GM18868 (cell line): Measurements from ENCODE around the gene TREML2.
"Not testable (repeated sequence)": the region's sequence is repeated elsewhere in the genome, so short reads cannot be mapped to it uniquely, and the experiment has no call there.

Source experiments
- ATAC-seq: cut with Tn5 transposase; IDR thresholded peaks from one replicate; pipeline ENCODE4 v1.9.1; 2021; ENCODE audit warnings: mild to moderate bottlenecking, moderate library complexity; ENCODE audit not compliant: unreplicated experiment

Gene TREML2, protein sequence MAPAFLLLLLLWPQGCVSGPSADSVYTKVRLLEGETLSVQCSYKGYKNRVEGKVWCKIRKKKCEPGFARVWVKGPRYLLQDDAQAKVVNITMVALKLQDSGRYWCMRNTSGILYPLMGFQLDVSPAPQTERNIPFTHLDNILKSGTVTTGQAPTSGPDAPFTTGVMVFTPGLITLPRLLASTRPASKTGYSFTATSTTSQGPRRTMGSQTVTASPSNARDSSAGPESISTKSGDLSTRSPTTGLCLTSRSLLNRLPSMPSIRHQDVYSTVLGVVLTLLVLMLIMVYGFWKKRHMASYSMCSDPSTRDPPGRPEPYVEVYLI

DNA sequence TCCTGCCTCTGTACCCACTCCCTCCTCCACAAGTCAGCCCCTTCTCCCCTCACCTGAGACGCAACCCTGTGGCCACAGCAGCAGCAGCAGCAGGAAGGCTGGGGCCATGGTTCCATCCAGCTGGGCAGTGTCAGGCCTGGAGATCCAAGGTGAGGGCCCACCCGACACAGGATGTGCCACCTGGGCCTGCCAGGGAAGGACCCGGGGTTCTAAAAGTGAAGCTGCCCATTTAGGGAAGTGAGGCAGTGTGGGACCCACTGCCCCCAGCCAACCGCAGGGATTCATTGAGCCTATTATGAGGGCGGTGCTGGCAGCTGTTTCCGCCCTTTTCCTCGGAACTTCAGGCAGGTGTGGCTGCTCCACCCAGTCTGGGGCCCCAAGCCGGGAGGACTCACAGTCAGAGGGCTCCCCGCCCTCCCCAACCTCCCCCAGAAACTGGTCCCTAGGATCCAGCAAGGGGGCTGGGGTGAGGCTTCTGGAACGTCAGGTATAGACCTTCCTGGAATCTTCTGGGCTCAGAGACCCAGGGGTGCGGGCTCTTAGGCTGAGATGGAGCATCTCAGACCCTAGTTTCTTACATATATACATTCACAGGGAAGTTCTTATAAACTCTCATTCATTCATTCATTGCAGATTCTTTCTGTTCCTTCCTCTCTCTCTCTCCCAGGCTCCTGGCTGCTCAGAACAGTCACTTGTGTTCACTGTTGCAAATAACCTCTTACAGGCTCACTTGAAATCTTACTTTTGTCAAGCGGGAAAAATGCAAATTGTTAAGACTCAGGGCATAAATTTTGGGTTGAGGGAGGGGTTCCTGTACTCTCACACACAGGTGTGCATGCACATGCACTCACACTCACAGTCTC is at the start of gene TREML2:
Gene TREML2, minus strand, starts transcription at position 249 of the 863 bp plus-strand sequence. Its CDS starts 141 bp downstream, at position 108.
- ATAC-seq, result peak; percentile 51

DNA sequence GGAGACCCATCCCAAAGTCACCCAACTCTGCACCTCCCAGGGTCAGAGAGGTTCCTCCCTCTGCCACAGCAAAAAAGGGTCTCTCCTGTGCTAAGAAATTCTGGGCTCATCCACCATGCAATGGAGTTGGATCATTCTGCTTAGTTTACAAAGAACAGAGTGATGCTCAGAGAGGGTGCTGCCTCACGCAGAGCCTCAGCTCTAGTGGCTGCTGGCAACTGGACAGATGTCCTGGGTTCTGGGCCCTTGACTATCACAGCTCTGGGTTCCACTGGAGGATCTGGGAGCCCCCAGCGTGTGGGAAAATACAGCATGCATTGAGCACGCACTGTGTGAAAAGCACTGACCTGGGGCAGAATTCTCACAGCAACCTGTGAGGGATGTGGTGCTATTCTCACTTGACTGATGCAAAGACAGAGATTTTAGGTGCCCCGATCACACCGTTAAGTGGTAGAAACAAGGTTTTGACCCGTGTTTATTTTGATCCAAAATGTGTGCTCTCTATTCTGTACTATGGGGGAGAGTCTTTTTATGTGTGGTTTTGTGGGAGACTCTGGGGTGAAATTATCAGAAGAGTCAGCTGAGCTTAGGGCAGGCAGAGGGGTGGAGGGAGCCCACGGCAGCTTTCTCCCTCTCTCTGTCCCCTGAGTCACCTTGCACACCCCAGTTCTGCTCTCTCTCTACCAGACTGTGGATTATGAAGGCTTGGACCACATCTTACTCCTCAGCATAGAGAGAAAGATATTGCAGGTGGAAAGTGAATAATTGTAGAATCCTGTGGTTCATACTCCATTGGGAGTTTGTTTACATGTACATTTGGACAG is 47.1 kb upstream of the TREML2 start:
- ATAC-seq, result peak; percentile 78

DNA sequence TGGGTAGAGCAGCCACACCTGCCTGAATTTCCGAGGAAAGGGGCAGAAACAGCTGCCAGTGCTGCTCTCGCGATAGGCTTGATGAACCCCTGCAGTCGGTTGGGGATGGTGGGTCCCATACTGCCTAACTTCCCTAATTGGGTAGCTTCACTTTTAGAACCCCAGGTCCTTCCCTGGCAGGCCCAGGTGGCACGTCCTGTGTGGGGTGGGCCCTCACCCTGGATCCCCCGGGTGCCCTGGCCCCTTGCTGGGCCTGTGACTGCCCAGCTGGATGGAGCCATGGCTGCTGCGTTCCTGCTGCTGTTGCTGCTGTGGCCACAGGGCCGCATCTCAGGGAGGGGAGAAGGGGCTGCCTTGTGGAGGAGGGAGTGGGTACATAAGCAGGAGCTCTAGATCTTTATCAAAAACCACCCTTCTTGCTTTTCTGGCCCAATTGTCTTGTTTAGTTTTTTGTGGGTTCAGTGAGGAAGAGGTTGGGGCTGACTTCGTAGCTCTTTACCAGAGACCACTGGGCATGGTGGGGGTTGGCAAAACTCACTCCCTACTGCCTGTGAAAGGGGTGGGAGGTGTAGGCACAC is 46.4 kb upstream of the TREML2 start:
- ATAC-seq, result no peak

DNA sequence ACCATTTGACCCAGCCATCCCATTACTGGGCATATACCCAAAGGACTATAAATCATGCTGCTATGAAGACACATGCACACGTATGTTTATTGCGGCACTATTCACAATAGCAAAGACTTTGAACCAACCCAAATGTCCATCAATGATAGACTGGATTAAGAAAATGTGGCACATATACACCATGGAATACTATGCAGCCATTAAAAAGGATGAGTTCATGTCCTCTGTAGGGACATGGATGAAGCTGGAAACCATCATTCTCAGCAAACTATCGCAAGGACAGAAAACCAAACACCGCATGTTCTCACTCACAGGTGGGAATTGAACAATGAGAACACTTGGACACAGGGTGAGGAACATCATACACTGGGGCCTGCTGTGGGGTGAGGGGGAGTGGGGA is 45.6 kb upstream of the TREML2 start:
- ATAC-seq, result not testable (repeated sequence)

DNA sequence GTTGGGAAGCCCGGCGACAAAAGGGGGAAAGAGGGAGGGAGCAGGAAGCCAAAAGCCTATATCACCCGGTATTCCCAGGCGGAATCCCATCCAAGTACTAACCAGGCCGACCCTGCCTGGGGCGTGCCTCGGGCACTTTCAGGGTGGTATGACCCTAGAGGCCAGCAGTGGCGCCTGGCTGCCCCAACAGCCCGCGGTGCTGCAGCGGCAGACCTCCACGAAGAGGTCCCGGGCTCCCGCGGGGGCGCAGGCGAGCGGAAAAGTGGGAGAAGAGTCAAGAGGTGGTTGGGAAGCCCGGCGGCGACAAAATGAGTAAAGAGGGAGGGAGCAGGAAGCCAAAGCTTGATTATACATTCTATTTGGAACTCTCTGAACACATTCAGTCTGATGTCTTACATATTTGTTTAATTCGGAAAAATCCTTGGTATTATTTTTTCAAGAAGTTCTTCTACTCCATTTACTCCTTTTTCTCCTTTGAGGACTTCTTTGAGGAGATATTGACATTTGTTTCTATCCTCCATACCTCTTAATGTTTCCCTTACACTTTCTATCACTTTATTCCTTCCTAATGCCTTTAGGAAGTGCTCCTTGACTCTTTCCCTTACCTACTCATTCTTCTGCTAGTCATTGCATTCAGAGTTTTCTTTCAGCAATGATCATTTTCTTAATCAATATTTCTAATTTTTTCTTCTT is 38.7 kb upstream of the TREML2 start:
- ATAC-seq, result no peak

DNA sequence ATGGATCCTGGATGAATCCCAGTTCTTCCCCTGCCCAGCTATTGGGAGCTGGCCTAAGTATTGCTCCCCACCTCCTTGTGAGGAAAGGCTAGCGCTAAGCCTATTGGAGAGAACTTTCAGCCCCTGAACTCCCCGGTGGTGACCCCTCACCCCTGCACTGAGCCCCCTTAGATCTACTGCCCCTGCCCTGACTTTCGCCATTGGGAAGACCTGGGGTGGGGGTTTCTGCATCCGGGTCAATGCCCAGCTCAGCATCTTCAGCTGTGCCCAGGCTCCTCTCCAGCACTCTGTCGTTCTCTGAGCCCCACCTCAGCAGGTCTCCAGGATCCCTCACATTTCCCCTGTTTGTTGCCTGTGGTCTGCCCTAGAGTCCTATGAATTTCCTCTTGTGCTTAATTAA is 36.2 kb upstream of the TREML2 start:
- ATAC-seq, result no peak

DNA sequence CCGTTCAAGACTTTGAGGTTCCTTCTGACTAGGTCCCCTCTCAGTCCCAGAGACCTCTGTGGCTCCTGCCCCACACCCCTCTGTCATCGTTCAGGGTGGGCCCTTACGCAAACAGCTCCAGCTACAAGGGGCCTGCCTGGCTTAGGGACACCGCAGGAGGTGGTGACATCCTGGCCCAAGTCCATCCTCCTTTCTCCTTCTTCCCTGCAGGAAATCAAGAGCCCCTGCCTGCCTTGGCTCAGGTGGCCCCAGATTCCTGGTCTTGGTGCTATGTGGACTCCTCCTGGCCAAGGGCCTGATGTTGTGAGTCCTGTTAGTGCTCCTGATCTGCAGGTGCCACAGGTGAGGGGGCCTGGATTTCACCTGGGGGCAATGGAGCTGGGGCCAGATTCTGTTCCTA is 35.3 kb upstream of the TREML2 start:
- no peak for ATAC-seq

DNA sequence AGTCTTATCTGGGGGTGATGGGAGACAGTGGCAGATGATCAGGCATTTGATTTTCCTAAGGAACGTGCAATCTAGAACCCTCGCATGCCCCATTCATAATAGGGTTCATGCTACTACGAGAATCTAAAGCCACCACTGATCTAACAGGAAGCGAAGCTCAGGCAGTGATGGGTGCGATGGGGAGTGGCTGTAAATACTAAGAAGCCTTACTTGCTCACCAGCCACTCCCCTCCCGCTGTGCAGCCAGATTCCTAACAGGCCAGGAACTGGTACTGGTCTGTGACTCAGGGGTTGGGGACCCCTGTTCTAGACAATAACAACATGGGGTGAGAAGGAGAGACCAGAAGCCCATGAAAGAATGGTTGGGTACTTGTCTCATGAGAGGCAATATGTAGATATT is 31.7 kb upstream of the TREML2 start:
- ATAC-seq, result no peak

DNA sequence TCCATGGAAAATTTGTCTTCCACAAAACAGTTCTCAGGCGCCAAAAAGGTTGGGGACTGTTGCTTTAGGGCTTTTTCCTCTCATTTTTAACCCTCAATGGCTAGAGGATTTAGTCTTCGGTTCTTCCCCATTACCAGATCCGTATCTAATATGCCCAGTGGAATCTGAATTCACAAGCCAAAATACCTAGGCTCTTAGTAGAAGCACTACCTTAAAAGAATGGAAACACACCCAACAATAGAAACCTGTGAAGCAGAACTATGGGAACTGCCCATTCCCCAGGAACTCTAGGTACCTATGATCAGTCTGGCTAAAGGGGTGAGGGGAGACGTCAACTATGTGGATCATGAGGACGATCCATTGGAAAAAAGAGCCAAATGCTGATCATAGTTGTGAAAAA is 30.3 kb upstream of the TREML2 start:
- no peak for ATAC-seq

DNA sequence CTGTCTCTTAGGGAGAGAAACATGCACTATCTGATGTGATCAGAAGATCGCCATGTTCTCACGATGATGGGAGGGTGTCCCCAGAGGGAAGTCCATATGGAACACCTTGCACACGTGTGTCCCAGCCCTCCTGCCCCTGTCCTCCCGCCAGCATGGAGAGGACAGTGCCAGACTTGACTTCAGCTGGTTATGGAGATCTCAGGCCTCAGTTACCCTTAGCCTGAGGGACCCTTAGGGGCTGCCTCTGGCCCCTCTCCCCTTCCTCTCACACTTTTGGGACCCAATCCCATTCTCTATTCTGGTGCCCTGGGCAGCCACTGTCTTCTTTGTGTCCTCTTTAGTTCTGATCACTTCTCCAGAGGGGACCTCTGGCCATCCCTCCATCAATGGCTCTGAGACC is 28.8 kb upstream of the TREML2 start:
- no peak for ATAC-seq

DNA sequence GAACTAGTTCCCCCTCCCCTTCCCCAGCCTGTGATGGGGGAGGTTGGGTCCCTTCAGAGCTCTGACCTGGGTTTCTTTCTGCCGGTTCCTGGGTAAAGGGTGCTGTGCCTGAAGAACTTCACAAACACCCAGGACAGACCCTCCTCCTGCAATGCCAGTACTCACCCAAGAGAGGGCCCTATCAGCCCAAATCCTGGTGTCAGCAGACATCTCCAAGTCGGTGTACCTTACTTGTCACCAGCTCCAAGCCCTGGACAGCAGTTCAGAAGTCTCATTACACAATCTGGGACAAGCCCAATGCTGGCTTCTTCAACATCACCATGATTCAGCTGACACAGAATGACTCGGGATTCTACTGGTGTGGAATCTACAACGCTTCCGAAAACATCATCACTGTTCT is 27.7 kb upstream of the TREML2 start:
- ATAC-seq, result no peak

DNA sequence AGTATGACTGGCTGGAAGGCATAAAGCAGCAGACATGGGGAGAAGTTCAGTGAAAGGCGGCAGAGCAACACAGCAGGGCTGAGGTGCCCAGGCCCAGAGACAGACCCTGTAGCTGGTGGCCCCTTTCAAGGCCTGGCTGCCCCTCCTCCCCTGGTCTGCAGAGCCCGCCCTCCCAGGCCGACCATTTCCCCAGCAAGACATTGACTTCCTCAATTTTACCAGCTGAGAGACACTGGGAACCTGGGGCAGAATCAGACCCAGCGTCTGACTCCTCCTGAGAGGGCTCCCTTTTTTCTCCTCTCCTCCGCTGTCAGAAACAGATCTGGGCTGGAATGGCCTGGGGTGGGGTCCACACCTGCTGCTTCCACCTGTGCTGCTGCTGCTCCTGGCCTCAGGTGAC is 27.1 kb upstream of the TREML2 start, which contains the start of gene TREML4:
Gene TREML4, plus strand, starts transcription at position 254 of the 400 bp plus-strand sequence. Its CDS starts 79 bp downstream, at position 333.
- no peak for ATAC-seq

DNA sequence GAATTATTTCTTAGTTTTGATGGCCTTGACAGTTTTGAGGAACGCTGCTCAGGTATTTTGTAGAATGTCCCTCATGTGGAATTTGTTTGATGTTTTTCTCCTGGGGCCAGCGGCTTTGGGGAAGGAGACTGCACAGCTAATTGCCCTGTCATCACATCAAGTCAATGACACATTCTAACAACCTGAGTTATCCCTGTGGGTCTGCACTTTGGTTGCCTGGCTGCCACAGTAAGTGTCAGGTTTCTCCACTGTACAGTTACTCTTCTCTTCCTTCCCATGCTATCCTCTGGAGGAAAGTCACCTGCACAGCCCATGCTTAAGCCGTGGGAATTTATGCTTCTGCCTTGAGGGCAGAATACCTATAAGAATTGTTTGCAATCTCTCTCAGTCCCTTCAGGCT is 25.8 kb upstream of the TREML2 start:
- ATAC-seq, result no peak

DNA sequence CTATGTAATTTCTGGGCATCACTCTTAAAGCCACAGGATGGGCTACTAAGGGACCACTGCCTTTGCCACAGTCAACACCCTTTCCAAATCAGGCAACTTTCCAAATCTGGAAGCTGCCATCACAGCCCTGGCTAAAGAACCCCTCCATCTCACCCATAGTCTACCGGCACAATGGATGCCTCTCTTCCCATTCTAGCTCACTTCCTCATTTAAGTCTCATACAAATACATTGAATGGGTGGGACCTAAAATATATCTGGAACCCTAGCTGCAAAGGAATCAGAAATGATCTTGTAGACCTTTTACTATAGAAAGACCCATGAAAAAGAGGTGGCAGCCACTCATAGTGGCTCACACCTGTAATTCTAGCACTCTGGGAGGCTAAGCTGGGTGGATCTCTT is 23.9 kb upstream of the TREML2 start:
- no peak for ATAC-seq

DNA sequence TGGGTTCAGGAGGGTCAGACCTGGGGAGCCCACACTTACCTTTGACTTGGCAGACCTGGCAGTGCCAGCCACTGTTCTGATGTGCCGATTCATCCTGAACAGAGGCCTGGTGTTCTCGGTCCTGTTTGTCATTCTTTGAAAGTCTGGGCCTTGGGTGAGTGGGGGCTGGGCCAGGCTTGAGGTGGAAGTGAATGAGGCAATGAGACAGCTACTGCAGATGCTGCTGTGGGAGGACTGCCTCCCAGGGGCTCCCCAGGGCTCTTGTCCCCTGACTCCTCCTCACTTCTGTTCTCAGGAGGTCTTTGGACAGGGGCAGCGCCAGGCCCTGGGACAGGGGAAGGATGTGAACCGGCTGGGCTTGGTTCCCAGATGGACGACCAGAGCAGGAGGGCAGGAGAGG is 21.6 kb upstream of the TREML2 start:
- ATAC-seq, result no peak

DNA sequence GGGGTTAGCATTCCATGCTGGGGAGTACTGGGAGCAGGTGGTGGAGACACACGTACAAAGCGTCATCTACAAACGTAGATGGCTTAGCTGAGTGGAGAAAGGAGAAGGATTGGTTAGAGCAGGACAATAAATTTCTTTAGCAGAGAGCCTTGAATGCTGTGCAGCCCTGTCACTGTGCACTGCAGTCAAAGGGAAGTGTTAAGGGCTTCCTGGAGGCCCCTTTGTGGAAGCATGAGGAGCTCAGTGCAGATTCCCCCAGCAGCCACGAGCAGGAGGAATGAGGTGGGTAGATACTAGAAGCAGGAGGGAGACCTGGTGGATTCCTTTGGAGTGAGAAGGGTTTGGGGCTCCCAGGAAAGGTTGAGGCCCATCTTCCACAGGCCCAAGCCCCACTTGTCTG is 21.1 kb upstream of the TREML2 start:
- no peak for ATAC-seq

DNA sequence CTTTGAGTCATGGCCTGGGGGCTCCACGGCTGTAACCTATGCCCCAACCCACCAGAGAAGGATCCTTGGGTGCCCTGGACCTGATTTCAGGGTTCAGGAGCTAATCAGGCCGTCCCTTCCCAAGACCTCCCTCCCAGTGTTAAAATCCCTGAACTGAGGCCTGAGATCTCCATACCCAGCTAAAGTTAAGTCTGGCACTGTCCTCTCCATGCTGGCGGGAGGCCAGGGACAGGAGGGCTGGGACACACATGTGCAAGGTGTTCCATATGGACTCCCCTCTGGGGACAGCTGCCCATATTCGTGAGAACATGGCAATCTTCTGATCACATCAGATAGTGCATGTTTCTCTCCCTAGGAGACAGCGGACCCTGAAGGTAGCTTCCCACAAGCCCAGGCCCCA is 15.7 kb upstream of the TREML2 start:
- no peak for ATAC-seq

DNA sequence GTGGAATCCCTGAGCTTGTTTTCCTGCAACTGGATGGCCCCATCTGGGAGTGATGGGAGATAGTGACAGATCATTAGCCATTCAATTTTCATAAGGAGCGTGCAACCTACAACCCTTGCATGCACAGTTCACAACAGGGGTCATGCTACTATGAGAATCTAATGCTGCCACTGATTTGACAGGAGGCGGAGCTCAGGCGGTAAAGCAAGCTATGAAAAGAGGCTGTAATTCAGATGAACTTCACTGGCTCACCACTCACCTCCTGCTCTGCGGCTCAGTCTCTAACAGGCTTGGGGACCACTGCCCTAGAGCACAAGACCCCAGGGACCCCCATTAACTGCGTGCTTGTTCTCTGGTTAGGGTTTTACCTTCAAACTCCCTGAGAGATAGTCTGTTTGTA is 14.8 kb upstream of the TREML2 start:
- ATAC-seq, result no peak

DNA sequence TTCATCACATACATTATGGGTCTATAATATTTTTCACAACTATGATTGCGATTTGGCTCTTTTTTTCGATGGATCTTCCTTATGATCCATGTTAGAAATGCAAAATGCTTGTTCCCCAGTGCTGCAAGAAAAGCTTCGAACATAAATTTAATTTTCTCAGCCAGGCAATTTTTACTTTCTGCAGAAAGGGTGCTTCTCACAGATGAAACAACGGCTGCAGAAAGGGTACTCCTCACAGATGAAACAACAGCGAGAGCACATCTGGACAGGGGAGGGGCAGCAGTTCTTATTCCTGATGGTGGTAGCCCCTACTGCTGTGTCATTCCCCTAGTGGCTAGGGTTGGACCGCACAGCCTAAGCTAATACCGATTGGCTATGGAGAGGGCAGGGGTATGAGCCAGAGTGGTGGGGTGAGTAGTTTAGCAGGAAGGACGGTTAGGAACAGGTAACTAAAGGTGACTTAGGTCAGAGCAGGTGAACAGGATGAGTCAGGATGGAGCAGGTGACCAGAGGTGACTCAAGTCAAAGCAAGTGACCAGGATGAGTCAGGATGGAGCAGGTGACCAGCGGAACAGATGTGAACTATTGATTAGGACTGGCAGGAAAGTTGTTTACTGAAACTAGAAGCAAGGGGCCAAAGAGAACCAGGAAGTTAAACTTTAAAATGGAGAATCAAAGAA is 13.8 kb upstream of the TREML2 start:
- ATAC-seq, result no peak
